MM.1S (cell line): ENCODE results near the gene CHRM3.

Source experiments
- DNase-seq: peaks from one replicate; pipeline ENCODE4 v3.0.0-alpha.2; 2015
- H2AFZ ChIP-seq: fragments of 300-600 bp; sonication (generic); 2 replicates; pipeline ENCODE4 v1.6.0; 2016; ENCODE audit warnings: antibody characterized with exemption, low read length
- H3F3A ChIP-seq: fragments of 300-600 bp; sonication (generic); 2 replicates; pipeline ENCODE4 v1.6.1; 2016; ENCODE audit warnings: mild to moderate bottlenecking, antibody characterized with exemption, low read length, moderate library complexity, mixed read lengths; ENCODE audit not compliant: insufficient read depth
- H3K27ac ChIP-seq: fragments of 300-600 bp; sonication (generic); 2 replicates; pipeline ENCODE4 v1.5.1; 2016; ENCODE audit warnings: mild to moderate bottlenecking, low read length
- H3K27me3 ChIP-seq: fragments of 300-600 bp; sonication (generic); replicated peaks from 2 replicates; pipeline ENCODE4 v1.6.0; 2016; ENCODE audit warnings: low read length; ENCODE audit not compliant: insufficient read depth
- H3K36me3 ChIP-seq: fragments of 300-600 bp; sonication (generic); replicated peaks from 2 replicates; pipeline ENCODE4 v1.6.1; 2016; ENCODE audit warnings: mild to moderate bottlenecking, low read length, mixed read lengths; ENCODE audit not compliant: insufficient read depth
- H3K4me1 ChIP-seq: fragments of 300-600 bp; sonication (generic); 2 replicates; pipeline ENCODE4 v1.6.1; 2016; ENCODE audit warnings: low read length, mixed read lengths
- H3K4me2 ChIP-seq: fragments of 300-600 bp; sonication (generic); 2 replicates; pipeline ENCODE4 v1.6.0; 2016; ENCODE audit warnings: low read depth, low read length
- H3K4me3 ChIP-seq: fragments of 300-600 bp; sonication (generic); 2 replicates; pipeline ENCODE4 v1.5.1; 2016; ENCODE audit warnings: low read length, mixed read lengths
- H3K79me2 ChIP-seq: fragments of 300-600 bp; sonication (generic); 2 replicates; pipeline ENCODE4 v1.6.1; 2016; ENCODE audit warnings: mixed run types, low read length, mixed read lengths
- H3K9ac ChIP-seq: fragments of 300-600 bp; sonication (generic); 2 replicates; pipeline ENCODE4 v1.6.1; 2016; ENCODE audit warnings: low read length, mixed read lengths
- H3K9me2 ChIP-seq: fragments of 300-600 bp; sonication (generic); replicated peaks from 2 replicates; pipeline ENCODE4 v1.6.1; 2016; ENCODE audit warnings: mild to moderate bottlenecking, low read length, mixed read lengths; ENCODE audit not compliant: insufficient read depth
- H3K9me3 ChIP-seq: fragments of 300-600 bp; sonication (generic); replicated peaks from 2 replicates; pipeline ENCODE4 v1.6.1; 2016; ENCODE audit warnings: mild to moderate bottlenecking, low read length, mixed read lengths; ENCODE audit not compliant: insufficient read depth
- H4K20me1 ChIP-seq: fragments of 300-600 bp; sonication (generic); 2 replicates; pipeline ENCODE4 v1.6.1; 2016; ENCODE audit warnings: mild to moderate bottlenecking, low read length, moderate library complexity, mixed read lengths; ENCODE audit not compliant: insufficient read depth
- CTCF ChIP-seq: fragments of 300-600 bp; sonication (generic); IDR thresholded peaks from 2 replicates; pipeline ENCODE4 v1.5.1; 2016; ENCODE audit warnings: antibody characterized with exemption, low read length, mixed read lengths
- EZH2 ChIP-seq: fragments of 300-600 bp; sonication (generic); optimal IDR thresholded peaks from 2 replicates; pipeline ENCODE3; 2017; ENCODE audit warnings: low read depth, mild to moderate bottlenecking, antibody characterized with exemption, low read length, mixed read lengths
- EZH2phosphoT487 ChIP-seq: fragments of 300-600 bp; sonication (generic); IDR thresholded peaks from 2 replicates; pipeline ENCODE4 v1.6.1; 2018; ENCODE audit warnings: antibody characterized with exemption, low read length

Gene CHRM3

GRCh38 chr1:239383714-239384113 is 2.7 kb upstream of the CHRM3 start:
- Histone ChIP-seq H3K36me3 (no peaks in the 10 kb centered on the region), H3K9me2 (no peaks in the 10 kb centered on the region), H3K4me2 (peak overlapping the region; percentile 28; the same call in 1 of the 2 replicates), H3K9ac (no peak overlapping the region), H3F3A (no peaks in the 10 kb centered on the region; the same call in none of the 2 replicates), H3K27me3 (no peaks in the 10 kb centered on the region), H3K4me3 (no peak overlapping the region), H2AFZ (no peak overlapping the region), H3K4me1 (peaks cover 13% of the 10 kb centered on the region), H3K27ac (peak overlapping the region; percentile 0; the same call in 1 of the 2 replicates), H3K9me3 (no peaks in the 10 kb centered on the region), H3K79me2 (peaks cover 9% of the 10 kb centered on the region; the same call in 1 of the 2 replicates), H4K20me1 (no peaks in the 10 kb centered on the region)
- DNase-seq: peak; percentile 82
- TF ChIP-seq EZH2phosphoT487 (no peak), EZH2 (no peak), CTCF (no peak)

GRCh38 chr1:239387304-239388158 is 1.2 kb downstream of the CHRM3 start:
- Histone ChIP-seq H3F3A (no peaks in the 10 kb centered on the region; the same call in none of the 2 replicates), H3K4me3 (peak overlapping the region; percentile 73), H3K9ac (peak overlapping the region; percentile 38; the same call in 1 of the 2 replicates), H3K27ac (peak overlapping the region; percentile 24; the same call in 1 of the 2 replicates), H3K36me3 (no peaks in the 10 kb centered on the region), H2AFZ (peak overlapping the region; percentile 61), H3K79me2 (peaks cover 9% of the 10 kb centered on the region; the same call in 1 of the 2 replicates), H3K4me1 (peaks cover 13% of the 10 kb centered on the region), H3K9me3 (no peaks in the 10 kb centered on the region), H4K20me1 (no peaks in the 10 kb centered on the region), H3K27me3 (no peaks in the 10 kb centered on the region), H3K9me2 (no peaks in the 10 kb centered on the region), H3K4me2 (peak overlapping the region; percentile 70)
- peak; percentile 14 for DNase-seq
- no peak for TF ChIP-seq CTCF
- no peak for TF ChIP-seq EZH2phosphoT487
- TF ChIP-seq EZH2: no peak

GRCh38 chr1:239388159-239388485 is 1.8 kb downstream of the CHRM3 start:
- Histone ChIP-seq H3K27me3 (no peaks in the 10 kb centered on the region), H3K9me2 (no peaks in the 10 kb centered on the region), H3K4me1 (peaks cover 13% of the 10 kb centered on the region), H3K9me3 (no peaks in the 10 kb centered on the region), H2AFZ (no peak overlapping the region), H3F3A (no peaks in the 10 kb centered on the region; the same call in none of the 2 replicates), H3K36me3 (no peaks in the 10 kb centered on the region), H3K79me2 (peaks cover 9% of the 10 kb centered on the region; the same call in 1 of the 2 replicates), H3K9ac (no peak overlapping the region), H3K27ac (no peak overlapping the region), H3K4me2 (peak overlapping the region; percentile 70), H4K20me1 (no peaks in the 10 kb centered on the region), H3K4me3 (peak overlapping the region; percentile 73; the same call in 1 of the 2 replicates)
- DNase-seq: no peak
- TF ChIP-seq EZH2phosphoT487 (no peak), CTCF (no peak), EZH2 (no peak)
